Measurements from ENCODE around the gene TERT. TPM values are rescaled to one million over a fixed set of nuclear protein-coding genes. Genes with fewer than 3 reads are reported as not detected.

TERT gene
- total RNA-seq, 4 donors from 2014 or later: not detected

- DNase-seq (ENCODE audit: low spot score) (no peak), ATAC-seq (ENCODE audit: low FRiP score) (no peak)
- TF ChIP-seq, protein P1, sequence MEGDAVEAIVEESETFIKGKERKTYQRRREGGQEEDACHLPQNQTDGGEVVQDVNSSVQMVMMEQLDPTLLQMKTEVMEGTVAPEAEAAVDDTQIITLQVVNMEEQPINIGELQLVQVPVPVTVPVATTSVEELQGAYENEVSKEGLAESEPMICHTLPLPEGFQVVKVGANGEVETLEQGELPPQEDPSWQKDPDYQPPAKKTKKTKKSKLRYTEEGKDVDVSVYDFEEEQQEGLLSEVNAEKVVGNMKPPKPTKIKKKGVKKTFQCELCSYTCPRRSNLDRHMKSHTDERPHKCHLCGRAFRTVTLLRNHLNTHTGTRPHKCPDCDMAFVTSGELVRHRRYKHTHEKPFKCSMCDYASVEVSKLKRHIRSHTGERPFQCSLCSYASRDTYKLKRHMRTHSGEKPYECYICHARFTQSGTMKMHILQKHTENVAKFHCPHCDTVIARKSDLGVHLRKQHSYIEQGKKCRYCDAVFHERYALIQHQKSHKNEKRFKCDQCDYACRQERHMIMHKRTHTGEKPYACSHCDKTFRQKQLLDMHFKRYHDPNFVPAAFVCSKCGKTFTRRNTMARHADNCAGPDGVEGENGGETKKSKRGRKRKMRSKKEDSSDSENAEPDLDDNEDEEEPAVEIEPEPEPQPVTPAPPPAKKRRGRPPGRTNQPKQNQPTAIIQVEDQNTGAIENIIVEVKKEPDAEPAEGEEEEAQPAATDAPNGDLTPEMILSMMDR (IDR thresholded peaks at IDR 0.05): no peak
These were observed 89.3 kb downstream of the TERT start for GRCh38 chr5:1205255-1206180.

DNA sequence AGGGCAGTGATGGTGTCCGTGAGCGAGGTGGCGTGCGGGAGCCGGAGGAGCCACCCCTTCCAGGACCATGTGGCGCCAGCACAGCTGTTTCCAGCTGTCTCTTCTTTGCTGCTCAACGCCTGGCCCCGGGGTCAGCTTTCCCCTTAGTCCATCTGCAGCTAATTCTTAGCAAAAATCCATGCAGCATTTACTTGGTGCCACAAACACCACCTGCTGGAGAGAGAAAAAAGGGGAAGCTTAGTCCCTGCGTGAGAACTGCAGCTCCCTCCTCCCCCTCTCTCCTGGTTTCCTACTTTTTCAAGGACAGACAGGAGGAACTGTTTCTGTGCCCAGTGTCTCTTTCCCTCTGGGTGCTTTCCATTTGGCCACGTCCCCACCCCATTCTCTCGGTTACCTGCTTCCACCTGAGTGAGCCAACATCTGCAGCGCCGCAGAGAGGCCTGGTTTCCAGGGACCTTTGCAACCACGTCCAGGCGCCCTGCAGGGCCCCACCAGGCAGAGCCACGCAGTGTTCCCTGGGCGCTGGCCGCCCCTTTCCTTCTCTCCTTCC lies 90.1 kb downstream of the TERT start:
- TF ChIP-seq, protein P1 (IDR thresholded peaks at IDR 0.05): no peak
- DNase-seq (ENCODE audit: low spot score) (no peak), ATAC-seq (ENCODE audit: low FRiP score) (no peak)

GRCh38 chr5:1203968-1204692 lies 90.7 kb downstream of the TERT start:
- no peak for DNase-seq (ENCODE audit: low spot score)
- ATAC-seq (ENCODE audit: low FRiP score): no peak
- TF ChIP-seq, protein P1 (IDR thresholded peaks at IDR 0.05): no peak

- TF ChIP-seq, protein P1 (IDR thresholded peaks at IDR 0.05): no peak
- ATAC-seq (ENCODE audit: low FRiP score): no peak
- DNase-seq (ENCODE audit: low spot score): no peak
These were observed 91.4 kb downstream of the TERT start for GRCh38 chr5:1203311-1203967.

Small RNA genes within 50 kb of the gene (small RNA-seq; reads per million reads assigned to genes)
- not detected for gene MIR4457

Other genes with a start within 250 kb of the TERT start
- 10 to 100 TPM; 17.2 to 39.0 (median 27.5) TPM for gene SLC12A7, start 183.0 kb downstream of the TERT start, total RNA-seq
- gene SLC6A19, start 93.5 kb downstream of the TERT start, total RNA-seq: not detected
- gene SLC6A18, start 69.7 kb downstream of the TERT start, total RNA-seq: not detected
- gene CLPTM1L, start 50.0 kb upstream of the TERT start, total RNA-seq: 100 to 1,000 TPM in 2 of 4 donors, 10 to 100 TPM in 2; 65.0 to 165 (median 106) TPM
- gene SLC6A3, start 150.4 kb upstream of the TERT start, total RNA-seq: 1 to 10 TPM in 1 of 4 donors, under 1 TPM in 3; 0.32 to 1.2 (median 0.55) TPM
- 10 to 100 TPM; 22.3 to 37.1 (median 34.5) TPM for gene LPCAT1, start 228.9 kb upstream of the TERT start, total RNA-seq